Activated T-cell treated with anti-CD3 and anti-CD28 coated beads, Interleukin-2, amount 50 U/mL, for 4 hours (primary cell): ENCODE data around the gene BRD1. TPM values are rescaled to one million over a fixed set of nuclear protein-coding genes. Genes with fewer than 3 reads are reported as not detected.

Experiments
- ATAC-seq, 2 donors: fragments of 200-7000 bp; cut with Tn5 transposase; one replicate each; pipeline ENCODE4 v1.10.0; 2021
- DNase-seq: peaks from one replicate; pipeline ENCODE4 v3.0.0-alpha.2; 2020
- H3K27me3 Mint-ChIP-seq: one replicate; pipeline ENCODE4 v1.8.0; 2021; ENCODE audit warnings: low read depth, mixed read lengths
- H3K36me3 Mint-ChIP-seq: one replicate; pipeline ENCODE4 v1.8.0; 2022; ENCODE audit warnings: mixed read lengths; ENCODE audit not compliant: insufficient read depth
- H3K4me1 Mint-ChIP-seq: one replicate; pipeline ENCODE4 v1.8.0; 2021; ENCODE audit warnings: low read depth, mixed read lengths
- H3K4me3 Mint-ChIP-seq: one replicate; pipeline ENCODE4 v1.8.0; 2021; ENCODE audit warnings: mild to moderate bottlenecking, moderate library complexity, mixed read lengths
- H3K9me3 Mint-ChIP-seq: one replicate; pipeline ENCODE4 v1.8.0; 2021; ENCODE audit warnings: mixed read lengths
- total RNA-seq, 3 donors: library from RNA; stranded (reverse); gene quantifications; one replicate each; pipeline ENCODE4 v1.2.1, GENCODE V29; 2021

BRD1 gene
- total RNA-seq, 3 donors from 2014 or later: 26.8 to 34.9 (median 32.3) TPM

GRCh38 chr22:49810363-49811019 is 17.2 kb downstream of the BRD1 start:
- Mint-ChIP-seq H3K9me3 (no peaks in the 10 kb centered on the region), H3K27me3 (no peaks in the 10 kb centered on the region), H3K4me3 (no peak overlapping the region), H3K36me3 (peaks cover 13% of the 10 kb centered on the region), H3K4me1 (peaks cover 78% of the 10 kb centered on the region)
- DNase-seq (no peak), ATAC-seq (no peak)

GRCh38 chr22:49807780-49808708 is 19.6 kb downstream of the BRD1 start:
- Mint-ChIP-seq H3K27me3 (no peaks in the 10 kb centered on the region), H3K4me3 (peak overlapping the region; percentile 30), H3K4me1 (peaks cover 68% of the 10 kb centered on the region), H3K9me3 (no peaks in the 10 kb centered on the region), H3K36me3 (peaks cover 17% of the 10 kb centered on the region)
- peak; percentile 52 to 63 for ATAC-seq
- no peak for DNase-seq

- Mint-ChIP-seq H3K9me3 (no peaks in the 10 kb centered on the region), H3K27me3 (no peaks in the 10 kb centered on the region), H3K4me1 (peaks cover 63% of the 10 kb centered on the region), H3K4me3 (no peak overlapping the region), H3K36me3 (peaks cover 17% of the 10 kb centered on the region)
- DNase-seq: no peak
- ATAC-seq: no peak
These were observed 20.5 kb downstream of the BRD1 start for GRCh38 chr22:49807129-49807528.

GRCh38 chr22:49803737-49804375 is 23.8 kb downstream of the BRD1 start:
- Mint-ChIP-seq H3K9me3 (no peaks in the 10 kb centered on the region), H3K4me1 (peaks cover 53% of the 10 kb centered on the region), H3K27me3 (no peaks in the 10 kb centered on the region), H3K4me3 (no peak overlapping the region), H3K36me3 (peaks cover 22% of the 10 kb centered on the region)
- ATAC-seq (no peak), DNase-seq (no peak)

- no peak overlapping the region for H3K4me3 Mint-ChIP-seq
- H3K4me1 Mint-ChIP-seq: peaks cover 46% of the 10 kb centered on the region
- no peaks in the 10 kb centered on the region for H3K9me3 Mint-ChIP-seq
- DNase-seq (no peak), ATAC-seq (peak in 1 of 2 donors; percentile 35)
- peaks cover 20% of the 10 kb centered on the region for H3K36me3 Mint-ChIP-seq
- no peaks in the 10 kb centered on the region for H3K27me3 Mint-ChIP-seq
These were observed 24.5 kb downstream of the BRD1 start for GRCh38 chr22:49803134-49803533.

- ATAC-seq (no peak), DNase-seq (no peak)
- no peaks in the 10 kb centered on the region for H3K27me3 Mint-ChIP-seq
- H3K9me3 Mint-ChIP-seq: no peaks in the 10 kb centered on the region
- H3K4me1 Mint-ChIP-seq: peaks cover 31% of the 10 kb centered on the region
- no peak overlapping the region for H3K4me3 Mint-ChIP-seq
- peaks cover 26% of the 10 kb centered on the region for H3K36me3 Mint-ChIP-seq
These were observed 26.1 kb downstream of the BRD1 start for GRCh38 chr22:49801391-49802060.

- no peaks in the 10 kb centered on the region for H3K27me3 Mint-ChIP-seq
- ATAC-seq (no peak), DNase-seq (no peak)
- peaks cover 24% of the 10 kb centered on the region for H3K4me1 Mint-ChIP-seq
- peaks cover 25% of the 10 kb centered on the region for H3K36me3 Mint-ChIP-seq
- H3K4me3 Mint-ChIP-seq: no peak overlapping the region
- H3K9me3 Mint-ChIP-seq: no peaks in the 10 kb centered on the region
These were observed 27.1 kb downstream of the BRD1 start for GRCh38 chr22:49800408-49801238.

- H3K4me3 Mint-ChIP-seq: no peak overlapping the region
- H3K27me3 Mint-ChIP-seq: no peaks in the 10 kb centered on the region
- DNase-seq: no peak
- H3K9me3 Mint-ChIP-seq: no peaks in the 10 kb centered on the region
- peaks cover 31% of the 10 kb centered on the region for H3K36me3 Mint-ChIP-seq
- H3K4me1 Mint-ChIP-seq: peaks cover 24% of the 10 kb centered on the region
- ATAC-seq: no peak
These were observed 28.1 kb downstream of the BRD1 start for GRCh38 chr22:49799431-49800075.

- H3K4me3 Mint-ChIP-seq: no peak overlapping the region
- ATAC-seq (no peak), DNase-seq (no peak)
- peaks cover 20% of the 10 kb centered on the region for H3K4me1 Mint-ChIP-seq
- H3K27me3 Mint-ChIP-seq: no peaks in the 10 kb centered on the region
- H3K9me3 Mint-ChIP-seq: no peaks in the 10 kb centered on the region
- H3K36me3 Mint-ChIP-seq: peaks cover 31% of the 10 kb centered on the region
These were observed 29.1 kb downstream of the BRD1 start for GRCh38 chr22:49798486-49799151.

GRCh38 chr22:49797706-49798105 is 30.0 kb downstream of the BRD1 start:
- Mint-ChIP-seq H3K36me3 (peaks cover 37% of the 10 kb centered on the region), H3K4me3 (no peak overlapping the region), H3K27me3 (no peaks in the 10 kb centered on the region), H3K9me3 (no peaks in the 10 kb centered on the region), H3K4me1 (peaks cover 22% of the 10 kb centered on the region)
- ATAC-seq: no peak
- no peak for DNase-seq

- H3K4me1 Mint-ChIP-seq: peaks cover 22% of the 10 kb centered on the region
- no peaks in the 10 kb centered on the region for H3K27me3 Mint-ChIP-seq
- DNase-seq (no peak), ATAC-seq (no peak)
- peaks cover 40% of the 10 kb centered on the region for H3K36me3 Mint-ChIP-seq
- H3K9me3 Mint-ChIP-seq: no peaks in the 10 kb centered on the region
- H3K4me3 Mint-ChIP-seq: no peak overlapping the region
These were observed 30.9 kb downstream of the BRD1 start for GRCh38 chr22:49796596-49797270.

- peaks cover 25% of the 10 kb centered on the region for H3K4me1 Mint-ChIP-seq
- peaks cover 42% of the 10 kb centered on the region for H3K36me3 Mint-ChIP-seq
- ATAC-seq (no peak), DNase-seq (no peak)
- H3K4me3 Mint-ChIP-seq: no peak overlapping the region
- no peaks in the 10 kb centered on the region for H3K9me3 Mint-ChIP-seq
- H3K27me3 Mint-ChIP-seq: no peaks in the 10 kb centered on the region
These were observed 32.2 kb downstream of the BRD1 start for GRCh38 chr22:49795521-49795920.
